Hepatocyte (in vitro differentiated cells): Measurements from ENCODE around the gene COL15A1. TPM values are rescaled to one million over a fixed set of nuclear protein-coding genes. Genes with fewer than 3 reads are reported as not detected.

Experiments used
- DNase-seq: peaks from one replicate; pipeline ENCODE4 v3.0.0-alpha.2; 2016; ENCODE audit warnings: low spot score
- H2AFZ ChIP-seq: fragments of 200-600 bp; sonication (generic); 2 replicates; pipeline ENCODE4 v1.6.0; 2016; ENCODE audit warnings: antibody characterized with exemption, mild to moderate bottlenecking
- H3K27ac ChIP-seq: fragments of 200-600 bp; sonication (generic); 2 replicates; pipeline ENCODE4 v1.5.1; 2016; ENCODE audit warnings: mild to moderate bottlenecking
- H3K27me3 ChIP-seq: fragments of 200-600 bp; sonication (generic); 2 replicates; pipeline ENCODE4 v1.6.1; 2016
- H3K36me3 ChIP-seq: fragments of 200-600 bp; sonication (generic); replicated peaks from 2 replicates; pipeline ENCODE4 v1.5.1; 2016; ENCODE audit warnings: low read depth; ENCODE audit not compliant: insufficient read depth
- H3K4me1 ChIP-seq: fragments of 200-600 bp; sonication (generic); 2 replicates; pipeline ENCODE4 v1.5.1; 2016; ENCODE audit warnings: mild to moderate bottlenecking, moderate library complexity; ENCODE audit not compliant: insufficient read depth
- H3K4me2 ChIP-seq: fragments of 200-600 bp; sonication (generic); 2 replicates; pipeline ENCODE4 v1.6.0; 2016
- H3K4me3 ChIP-seq: fragments of 200-600 bp; sonication (generic); 2 replicates; pipeline ENCODE4 v1.5.1; 2016; ENCODE audit warnings: mild to moderate bottlenecking
- H3K79me2 ChIP-seq: fragments of 200-600 bp; sonication (generic); 2 replicates; pipeline ENCODE4 v1.6.0; 2017; ENCODE audit warnings: mild to moderate bottlenecking
- H3K9me2 ChIP-seq: fragments of 200-600 bp; sonication (generic); replicated peaks from 2 replicates; pipeline ENCODE4 v1.6.0; 2017; ENCODE audit warnings: mild to moderate bottlenecking; ENCODE audit not compliant: insufficient read depth
- H3K9me3 ChIP-seq: fragments of 200-600 bp; sonication (generic); 2 replicates; pipeline ENCODE4 v1.5.1; 2016; ENCODE audit warnings: low read depth, mild to moderate bottlenecking
- H4K20me1 ChIP-seq: fragments of 200-600 bp; sonication (generic); 2 replicates; pipeline ENCODE4 v1.6.0; 2016; ENCODE audit warnings: mild to moderate bottlenecking; ENCODE audit not compliant: insufficient read depth, poor library complexity, severe bottlenecking
- EZH2 ChIP-seq: fragments of 200-600 bp; sonication (generic); IDR thresholded peaks from 2 replicates; pipeline ENCODE4 v1.6.1; 2016; ENCODE audit warnings: antibody characterized with exemption, mild to moderate bottlenecking, borderline replicate concordance
- EZH2phosphoT487 ChIP-seq: fragments of 200-600 bp; sonication (generic); IDR thresholded peaks from one replicate; pipeline ENCODE4 v1.6.1; 2018; ENCODE audit warnings: antibody characterized with exemption, mild to moderate bottlenecking, low read depth, moderate library complexity; ENCODE audit not compliant: unreplicated experiment, severe bottlenecking
- WGBS: methylation state at CpG from one replicate; pipeline ENCODE4 v1.1.6; 2016; ENCODE audit warnings: low lambda C conversion rate; ENCODE audit errors: missing lambda C conversion rate; 5-methylcytosine and 5-hydroxymethylcytosine counted together
- polyA plus RNA-seq: library from polyadenylated mRNA; unstranded; fragments of >200 nt; fragmentation: Nextera tagmentation; extraction: Ambion mirVana; gene quantifications from 2 replicates; pipeline ENCODE4 v1.2.1, GENCODE V29; 2016
- total RNA-seq: library from RNA; depleted of rRNA; stranded (reverse); fragments of >200 nt; gene quantifications from 2 replicates; pipeline ENCODE4 v1.2.3, GENCODE V29; 2014
- TF ChIP-seq, protein P1 (sequence below): fragments of 200-600 bp; sonication (generic); IDR thresholded peaks from 2 replicates; pipeline ENCODE4 v1.5.1; 2016; ENCODE audit warnings: antibody characterized with exemption, mild to moderate bottlenecking; ENCODE audit not compliant: poor library complexity

COL15A1 gene
- total and polyA plus RNA-seq, 2 experiments from 2014 or later: 97.6 to 106 TPM

DNA sequence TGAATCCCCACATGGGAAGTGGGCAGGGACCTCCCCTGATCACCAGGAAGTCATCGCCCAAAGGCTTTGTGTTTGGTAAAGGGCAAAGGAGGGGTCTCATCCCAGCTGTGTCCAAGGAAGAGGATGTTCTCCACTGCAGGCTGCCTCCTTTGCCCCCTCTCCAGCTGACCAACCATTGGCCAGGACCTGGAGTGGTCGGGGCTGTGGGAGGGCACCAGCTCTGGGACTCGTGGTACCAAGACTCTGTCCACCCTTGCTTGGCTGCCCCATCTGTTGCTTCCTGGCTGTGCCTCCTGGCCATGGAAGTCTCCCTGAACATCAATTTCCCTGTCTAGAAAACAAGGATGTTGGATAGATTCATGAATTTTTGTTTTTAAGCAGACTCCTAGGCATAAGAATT, 34.1 kb downstream of the COL15A1 start:
- Histone ChIP-seq H2AFZ (no peak overlapping the region), H3K27me3 (peaks cover 5% of the 10 kb centered on the region), H3K9me3 (no peaks in the 10 kb centered on the region), H4K20me1 (no peaks in the 10 kb centered on the region), H3K4me1 (peaks cover 4% of the 10 kb centered on the region), H3K79me2 (no peaks in the 10 kb centered on the region), H3K9me2 (no peaks in the 10 kb centered on the region), H3K27ac (no peak overlapping the region), H3K4me3 (no peak overlapping the region), H3K4me2 (no peak overlapping the region), H3K36me3 (no peaks in the 10 kb centered on the region)
- DNase-seq: no peak
- TF ChIP-seq, protein P1, sequence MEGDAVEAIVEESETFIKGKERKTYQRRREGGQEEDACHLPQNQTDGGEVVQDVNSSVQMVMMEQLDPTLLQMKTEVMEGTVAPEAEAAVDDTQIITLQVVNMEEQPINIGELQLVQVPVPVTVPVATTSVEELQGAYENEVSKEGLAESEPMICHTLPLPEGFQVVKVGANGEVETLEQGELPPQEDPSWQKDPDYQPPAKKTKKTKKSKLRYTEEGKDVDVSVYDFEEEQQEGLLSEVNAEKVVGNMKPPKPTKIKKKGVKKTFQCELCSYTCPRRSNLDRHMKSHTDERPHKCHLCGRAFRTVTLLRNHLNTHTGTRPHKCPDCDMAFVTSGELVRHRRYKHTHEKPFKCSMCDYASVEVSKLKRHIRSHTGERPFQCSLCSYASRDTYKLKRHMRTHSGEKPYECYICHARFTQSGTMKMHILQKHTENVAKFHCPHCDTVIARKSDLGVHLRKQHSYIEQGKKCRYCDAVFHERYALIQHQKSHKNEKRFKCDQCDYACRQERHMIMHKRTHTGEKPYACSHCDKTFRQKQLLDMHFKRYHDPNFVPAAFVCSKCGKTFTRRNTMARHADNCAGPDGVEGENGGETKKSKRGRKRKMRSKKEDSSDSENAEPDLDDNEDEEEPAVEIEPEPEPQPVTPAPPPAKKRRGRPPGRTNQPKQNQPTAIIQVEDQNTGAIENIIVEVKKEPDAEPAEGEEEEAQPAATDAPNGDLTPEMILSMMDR: no peak
- TF ChIP-seq EZH2phosphoT487 (no peak), EZH2 (no peak)
- 92% methylated on average over 3 of the region's 3 CpGs for WGBS

DNA sequence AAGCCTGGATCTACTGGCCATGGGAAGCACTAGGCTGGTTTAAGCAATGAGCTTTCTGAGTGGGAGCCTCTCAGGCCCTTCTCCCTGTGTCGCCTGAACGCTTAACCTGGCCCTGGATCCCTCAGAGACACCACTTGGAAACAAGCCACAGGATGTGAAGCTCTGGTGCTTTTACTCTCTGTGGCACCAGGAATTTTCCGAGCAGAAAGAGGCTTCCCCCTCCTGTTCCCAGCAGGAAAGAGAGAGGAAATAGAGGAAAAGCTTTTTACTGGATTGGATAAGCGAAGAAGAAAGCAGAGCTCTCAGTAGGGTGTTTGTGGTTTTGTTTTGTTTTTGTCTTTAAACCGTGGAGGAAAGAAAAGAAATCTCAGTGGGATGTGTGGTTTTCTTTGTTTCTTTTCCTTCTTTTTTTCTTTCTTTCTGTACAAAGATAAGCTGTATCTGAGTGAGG, 34.5 kb downstream of the COL15A1 start:
- Histone ChIP-seq H3K4me1 (peaks cover 4% of the 10 kb centered on the region), H3K27me3 (peaks cover 5% of the 10 kb centered on the region), H3K27ac (no peak overlapping the region), H3K9me2 (no peaks in the 10 kb centered on the region), H3K4me3 (no peak overlapping the region), H2AFZ (no peak overlapping the region), H3K36me3 (no peaks in the 10 kb centered on the region), H3K9me3 (no peaks in the 10 kb centered on the region), H3K4me2 (peak overlapping the region; percentile 25), H4K20me1 (no peaks in the 10 kb centered on the region), H3K79me2 (no peaks in the 10 kb centered on the region)
- 43% methylated on average over 5 of the region's 5 CpGs for WGBS
- no peak for DNase-seq
- TF ChIP-seq, protein P1: no peak
- TF ChIP-seq EZH2phosphoT487 (no peak), EZH2 (no peak)

DNA sequence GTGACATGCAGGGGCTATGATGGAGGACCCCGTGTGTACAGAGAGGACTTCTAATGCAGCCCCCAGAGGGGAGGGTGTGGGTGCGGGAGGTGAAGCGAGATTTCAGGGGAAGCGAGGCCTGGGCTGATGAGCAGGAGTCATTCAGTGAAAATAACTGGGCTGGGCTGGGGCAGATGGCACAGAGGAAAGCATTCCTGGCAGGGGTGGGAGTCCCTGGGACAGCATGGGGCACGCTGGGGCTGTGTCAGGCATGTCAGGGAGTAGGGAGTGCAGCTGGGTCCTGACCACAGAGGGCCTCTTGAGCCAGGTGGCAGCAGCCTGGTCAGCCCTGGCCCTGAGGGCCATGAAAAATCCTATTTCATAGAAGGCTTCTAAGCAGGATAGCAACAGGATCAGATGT, 36.6 kb downstream of the COL15A1 start:
- Histone ChIP-seq H4K20me1 (no peaks in the 10 kb centered on the region), H3K79me2 (no peaks in the 10 kb centered on the region), H3K9me3 (no peaks in the 10 kb centered on the region), H3K9me2 (no peaks in the 10 kb centered on the region), H3K27me3 (peaks cover 3% of the 10 kb centered on the region), H3K36me3 (no peaks in the 10 kb centered on the region), H3K4me3 (no peak overlapping the region), H3K27ac (no peak overlapping the region), H3K4me2 (no peak overlapping the region), H2AFZ (no peak overlapping the region), H3K4me1 (peaks cover 1% of the 10 kb centered on the region)
- DNase-seq: no peak
- WGBS: 88% methylated on average over 5 of the region's 5 CpGs
- TF ChIP-seq, protein P1: no peak
- TF ChIP-seq EZH2 (no peak), EZH2phosphoT487 (no peak)
